ENCODE data around the gene PFDN4. TPM values are rescaled to one million over a fixed set of nuclear protein-coding genes. Genes with fewer than 3 reads are reported as not detected.
A peak's percentile ranks its signal among the peaks of the same experiment; 100 is the strongest.

Gene PFDN4
- total and polyA plus RNA-seq, 2 of the 4 experiments (the other 2 are of a cell fraction): 14.9 to 93.2 TPM

GRCh38 chr20:54204481-54204880 is 3.4 kb upstream of the PFDN4 start:
- H3K4me1 ChIP-seq (ENCODE audit: control insufficient read depth, insufficient read depth, low read length): peaks cover 3% of the 10 kb centered on the region; the same call in 1 of the 2 replicates
- no peak overlapping the region for H3K4me3 ChIP-seq (ENCODE audit: insufficient read depth, low read depth, low read length)
- H3K9ac ChIP-seq (ENCODE audit: low read depth, low read length): no peak overlapping the region
- H2BK15ac ChIP-seq (ENCODE audit: low read depth, low read length): no peak overlapping the region
- ATAC-seq (ENCODE audit: low read depth) (no peak), DNase-seq (no peak)
- H4K8ac ChIP-seq (ENCODE audit: low read depth in 2 of 2, low read length in 2 of 2): no peak overlapping the region
- no peak overlapping the region for H2AFZ ChIP-seq (replicated peaks; ENCODE audit: low read length, poor library complexity)
- no peaks in the 10 kb centered on the region for H3K36me3 ChIP-seq (ENCODE audit: control insufficient read depth, insufficient read depth, low read length)
- H4K5ac ChIP-seq (ENCODE audit: low read depth, low read length): no peak overlapping the region
- H3K4ac ChIP-seq (ENCODE audit: low read depth, low read length): no peak overlapping the region
- peaks cover 3% of the 10 kb centered on the region; the same call in 1 of the 2 replicates for H3K9me1 ChIP-seq (ENCODE audit: insufficient read depth, low read length)
- H3K27me3 ChIP-seq (ENCODE audit: control insufficient read depth, insufficient read depth, low read length): peaks cover 7% of the 10 kb centered on the region; the same call in 1 of the 2 replicates
- CTCF ChIA-PET: no interaction called here
- no peak overlapping the region for H2BK20ac ChIP-seq (ENCODE audit: low read depth, low read length)
- TF ChIP-seq, protein P1, sequence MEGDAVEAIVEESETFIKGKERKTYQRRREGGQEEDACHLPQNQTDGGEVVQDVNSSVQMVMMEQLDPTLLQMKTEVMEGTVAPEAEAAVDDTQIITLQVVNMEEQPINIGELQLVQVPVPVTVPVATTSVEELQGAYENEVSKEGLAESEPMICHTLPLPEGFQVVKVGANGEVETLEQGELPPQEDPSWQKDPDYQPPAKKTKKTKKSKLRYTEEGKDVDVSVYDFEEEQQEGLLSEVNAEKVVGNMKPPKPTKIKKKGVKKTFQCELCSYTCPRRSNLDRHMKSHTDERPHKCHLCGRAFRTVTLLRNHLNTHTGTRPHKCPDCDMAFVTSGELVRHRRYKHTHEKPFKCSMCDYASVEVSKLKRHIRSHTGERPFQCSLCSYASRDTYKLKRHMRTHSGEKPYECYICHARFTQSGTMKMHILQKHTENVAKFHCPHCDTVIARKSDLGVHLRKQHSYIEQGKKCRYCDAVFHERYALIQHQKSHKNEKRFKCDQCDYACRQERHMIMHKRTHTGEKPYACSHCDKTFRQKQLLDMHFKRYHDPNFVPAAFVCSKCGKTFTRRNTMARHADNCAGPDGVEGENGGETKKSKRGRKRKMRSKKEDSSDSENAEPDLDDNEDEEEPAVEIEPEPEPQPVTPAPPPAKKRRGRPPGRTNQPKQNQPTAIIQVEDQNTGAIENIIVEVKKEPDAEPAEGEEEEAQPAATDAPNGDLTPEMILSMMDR (conservative IDR thresholded peaks at IDR 0.05; ENCODE audit: low read depth, low read length): no peak
- TF ChIP-seq MXI1 (IDR thresholded peaks at IDR 0.05; ENCODE audit: borderline replicate concordance, low read depth, low read length) (no peak), CHD1 (IDR thresholded peaks at IDR 0.05; ENCODE audit: low read depth, low read length) (no peak), FOS (IDR thresholded peaks at IDR 0.05; ENCODE audit: low read depth, low read length) (no peak), ELK1 (IDR thresholded peaks at IDR 0.05; ENCODE audit: borderline replicate concordance, low read depth, low read length) (no peak), RFX5 (IDR thresholded peaks at IDR 0.05; ENCODE audit: low read depth, low read length) (no peak)
- POLR2A ChIA-PET (ENCODE audit: unreplicated experiment): no interaction called here
- no peak overlapping the region for H3K56ac ChIP-seq (ENCODE audit: extremely low read depth, insufficient read depth, low read length)
- no peaks in the 10 kb centered on the region for H3K9me3 ChIP-seq (ENCODE audit: control insufficient read depth, insufficient read depth, low read length)
- peak overlapping the region; percentile 45 for H2AK9ac ChIP-seq (replicated peaks; ENCODE audit: low read depth, low read length, poor library complexity)
- 47% methylated on average over 2 of the region's 5 CpGs; no CpG with 5 or more reads in 1 of the 2 experiments for WGBS, 2 experiments (ENCODE audit: extremely low coverage in 2 of 2, insufficient read length in 1 of 2)
- intact Hi-C loops (cut with micrococcal nuclease): no loop called here
- no peak overlapping the region for H2AK5ac ChIP-seq (ENCODE audit: low read depth, low read length)
- H3K27ac ChIP-seq (ENCODE audit: insufficient read depth, low read length): no peak overlapping the region
- no peak overlapping the region for H3K14ac ChIP-seq (replicated peaks; ENCODE audit: low read depth, low read length)
- H4K20me1 ChIP-seq (ENCODE audit: insufficient read depth, low read length): peaks cover 6% of the 10 kb centered on the region; the same call in 1 of the 2 replicates
- dilution Hi-C loops (cut with HindIII; ENCODE audit: low sequenced_read_pairs, unreplicated experiment): no loop called here
- H3K18ac ChIP-seq (ENCODE audit: low read depth, low read length): no peak overlapping the region
- peaks cover 6 to 13% of the 10 kb centered on the region in 2 experiments; a peak in 3 of 4 replicates for H3K79me1 ChIP-seq (ENCODE audit: low read depth in 1 of 2, low read length in 2 of 2)
- in situ Hi-C loops (cut with MboI; ENCODE audit: low sequenced_read_pairs): loop anchor here (10.0 kb wide), 1 partner anchor 630 kb away; no protein-coding TSS in a partner anchor
- H2BK5ac ChIP-seq (ENCODE audit: low read depth, low read length, poor library complexity, severe bottlenecking): no peak overlapping the region
- no TSS peak for BruUV-seq (replicated peaks)
- no peak overlapping the region for H4K91ac ChIP-seq (ENCODE audit: insufficient read depth, low read depth, low read length)
- no peak overlapping the region for H2BK120ac ChIP-seq (ENCODE audit: low read depth, low read length)
- H3K23ac ChIP-seq (ENCODE audit: low read depth, low read length): no peak overlapping the region
- H3K4me2 ChIP-seq (ENCODE audit: low read depth, low read length): no peak overlapping the region
